ENCODE measurements around the gene CHRM2.

- no peak for TF ChIP-seq CTCF (IDR thresholded peaks at IDR 0.05)
- TF ChIP-seq EP300 (IDR thresholded peaks at IDR 0.05), result no peak
Measured at GRCh38 chr7:136969761-136970160, 101.3 kb downstream of the CHRM2 start.
